Skeletal muscle satellite cell (primary cell): Measurements from ENCODE around the gene FARS2.

Source experiments
- H3K27me3 ChIP-seq: 2 replicates; pipeline ENCODE4 v1.7.0; 2013; ENCODE audit warnings: low read length; ENCODE audit not compliant: control insufficient read depth, insufficient read depth
- H3K36me3 ChIP-seq: 2 replicates; pipeline ENCODE4 v1.7.0; 2013; ENCODE audit warnings: mild to moderate bottlenecking, control low read depth, low read length; ENCODE audit not compliant: insufficient read depth
- H3K4me1 ChIP-seq: 2 replicates; pipeline ENCODE4 v1.7.0; 2013; ENCODE audit warnings: low read length; ENCODE audit not compliant: control insufficient read depth, insufficient read depth
- H3K4me2 ChIP-seq: 2 replicates; pipeline ENCODE4 v1.7.0; 2013; ENCODE audit warnings: mild to moderate bottlenecking, low read length
- H3K4me3 ChIP-seq: 2 replicates; pipeline ENCODE4 v1.7.0; 2013; ENCODE audit warnings: low read length
- H3K9ac ChIP-seq: 2 replicates; pipeline ENCODE4 v1.7.0; 2013; ENCODE audit warnings: mild to moderate bottlenecking, low read depth, low read length, moderate library complexity
- H3K9me3 ChIP-seq: replicated peaks from 2 replicates; pipeline ENCODE4 v1.7.0; 2013; ENCODE audit warnings: mild to moderate bottlenecking, control low read depth, low read length

FARS2 gene

DNA sequence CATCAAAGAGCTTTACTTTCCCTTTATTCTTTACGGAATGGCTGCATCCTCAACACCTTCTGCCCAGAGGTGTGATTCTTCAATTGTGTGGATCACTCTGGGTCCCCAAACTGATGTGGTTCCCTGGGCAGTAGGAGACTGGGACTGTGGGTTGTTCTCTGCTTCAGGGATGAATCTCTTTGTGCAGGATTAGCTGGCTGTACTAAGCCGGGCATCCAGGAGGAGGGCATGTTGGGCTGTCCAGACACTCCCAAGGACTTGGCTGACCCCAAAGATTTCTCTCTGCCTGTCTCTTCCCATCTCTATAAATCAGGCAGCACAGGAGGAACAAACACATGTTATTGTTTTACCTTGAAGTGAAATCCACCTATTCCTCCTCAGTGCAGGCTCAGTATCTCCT lies 15.3 kb downstream of the FARS2 start:
- no peak overlapping the region for H3K4me3 ChIP-seq
- no peak overlapping the region for H3K4me2 ChIP-seq
- H3K36me3 ChIP-seq: no peaks in the 10 kb centered on the region
- H3K27me3 ChIP-seq: no peaks in the 10 kb centered on the region
- no peaks in the 10 kb centered on the region for H3K4me1 ChIP-seq
- H3K9me3 ChIP-seq: no peaks in the 10 kb centered on the region
- H3K9ac ChIP-seq: no peak overlapping the region

GRCh38 chr6:5277589-5277988 lies 16.3 kb downstream of the FARS2 start:
- Histone ChIP-seq H3K4me2 (no peak overlapping the region), H3K36me3 (no peaks in the 10 kb centered on the region), H3K9me3 (no peaks in the 10 kb centered on the region), H3K4me1 (no peaks in the 10 kb centered on the region), H3K9ac (no peak overlapping the region), H3K27me3 (no peaks in the 10 kb centered on the region), H3K4me3 (no peak overlapping the region)

GRCh38 chr6:5278047-5278446 lies 16.7 kb downstream of the FARS2 start:
- no peaks in the 10 kb centered on the region for H3K36me3 ChIP-seq
- no peaks in the 10 kb centered on the region for H3K9me3 ChIP-seq
- no peak overlapping the region for H3K4me3 ChIP-seq
- H3K9ac ChIP-seq: no peak overlapping the region
- no peaks in the 10 kb centered on the region for H3K4me1 ChIP-seq
- H3K4me2 ChIP-seq: no peak overlapping the region
- no peaks in the 10 kb centered on the region for H3K27me3 ChIP-seq

- H3K27me3 ChIP-seq: no peaks in the 10 kb centered on the region
- H3K4me1 ChIP-seq: no peaks in the 10 kb centered on the region
- H3K4me2 ChIP-seq: no peak overlapping the region
- H3K9me3 ChIP-seq: no peaks in the 10 kb centered on the region
- no peak overlapping the region for H3K4me3 ChIP-seq
- H3K36me3 ChIP-seq: no peaks in the 10 kb centered on the region
- H3K9ac ChIP-seq: no peak overlapping the region
Observed at GRCh38 chr6:5278565-5279120, 17.3 kb downstream of the FARS2 start.

- Histone ChIP-seq H3K4me2 (no peak overlapping the region), H3K27me3 (no peaks in the 10 kb centered on the region), H3K9me3 (no peaks in the 10 kb centered on the region), H3K36me3 (no peaks in the 10 kb centered on the region), H3K4me1 (no peaks in the 10 kb centered on the region), H3K9ac (no peak overlapping the region), H3K4me3 (no peak overlapping the region)
Observed at GRCh38 chr6:5279891-5280338, 18.6 kb downstream of the FARS2 start.

- no peaks in the 10 kb centered on the region for H3K36me3 ChIP-seq
- no peak overlapping the region for H3K9ac ChIP-seq
Observed at GRCh38 chr6:5280920-5281319, 19.6 kb downstream of the FARS2 start.

DNA sequence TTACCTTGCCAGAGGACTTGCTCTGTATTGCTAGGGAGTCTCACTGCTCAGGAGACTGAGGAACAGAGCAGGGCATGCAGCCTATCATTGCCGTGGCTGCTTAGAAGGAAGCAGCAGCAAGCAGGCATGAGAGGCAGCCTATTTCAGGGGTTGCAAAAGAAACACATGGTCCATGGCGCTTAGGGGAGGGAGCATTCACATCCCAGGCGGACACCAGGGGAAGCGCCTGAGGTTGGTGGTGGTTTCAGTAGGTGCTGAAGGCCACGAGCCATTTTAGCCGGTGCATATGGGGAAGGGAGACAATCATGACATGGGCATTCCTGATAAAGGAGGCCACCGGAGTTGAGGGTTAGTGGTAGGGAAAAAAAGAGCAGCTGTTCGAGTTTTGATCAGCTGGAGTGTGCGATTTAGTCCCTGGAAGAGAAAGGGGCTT lies 20.9 kb downstream of the FARS2 start:
- Histone ChIP-seq H3K9ac (no peak overlapping the region), H3K4me2 (no peak overlapping the region), H3K4me1 (peaks cover 2% of the 10 kb centered on the region), H3K36me3 (no peaks in the 10 kb centered on the region), H3K27me3 (no peaks in the 10 kb centered on the region), H3K4me3 (no peak overlapping the region), H3K9me3 (no peaks in the 10 kb centered on the region)

More at GRCh38 chr6:5280920-5281319, 19.6 kb downstream of the FARS2 start:
- no peaks in the 10 kb centered on the region for H3K4me1 ChIP-seq
- no peak overlapping the region for H3K4me3 ChIP-seq
- H3K9me3 ChIP-seq: no peaks in the 10 kb centered on the region
- H3K27me3 ChIP-seq: no peaks in the 10 kb centered on the region
- H3K4me2 ChIP-seq: no peak overlapping the region

- no peak overlapping the region for H3K4me3 ChIP-seq
- no peaks in the 10 kb centered on the region for H3K27me3 ChIP-seq
- H3K36me3 ChIP-seq: no peaks in the 10 kb centered on the region
- no peaks in the 10 kb centered on the region for H3K9me3 ChIP-seq
- H3K4me1 ChIP-seq: peaks cover 11% of the 10 kb centered on the region
- H3K9ac ChIP-seq: no peak overlapping the region
- H3K4me2 ChIP-seq: no peak overlapping the region
Observed at GRCh38 chr6:5285081-5285480, 23.8 kb downstream of the FARS2 start.

DNA sequence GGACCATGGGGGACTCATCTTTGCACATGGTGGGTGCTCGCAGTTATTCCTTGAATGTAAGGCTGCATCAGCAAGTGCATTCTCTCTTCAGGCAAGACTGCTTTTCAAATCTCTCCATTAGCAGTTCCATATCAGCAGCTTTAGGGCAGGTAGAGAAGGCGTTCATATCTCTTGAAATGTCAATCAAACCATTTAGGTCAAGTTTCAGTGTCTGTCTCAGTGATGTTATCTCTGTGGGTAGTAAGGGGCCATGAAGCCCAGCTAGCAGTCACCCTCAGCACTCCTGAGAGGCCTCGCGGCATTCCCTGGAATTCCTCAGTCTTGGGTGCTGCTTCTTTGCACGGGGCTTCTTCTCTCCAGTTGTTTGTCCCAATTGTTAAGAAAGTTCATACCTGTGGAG lies 24.2 kb downstream of the FARS2 start:
- peaks cover 11% of the 10 kb centered on the region for H3K4me1 ChIP-seq
- H3K4me2 ChIP-seq: no peak overlapping the region
- H3K27me3 ChIP-seq: no peaks in the 10 kb centered on the region
- no peaks in the 10 kb centered on the region for H3K36me3 ChIP-seq
- no peaks in the 10 kb centered on the region for H3K9me3 ChIP-seq
- no peak overlapping the region for H3K4me3 ChIP-seq
- no peak overlapping the region for H3K9ac ChIP-seq

DNA sequence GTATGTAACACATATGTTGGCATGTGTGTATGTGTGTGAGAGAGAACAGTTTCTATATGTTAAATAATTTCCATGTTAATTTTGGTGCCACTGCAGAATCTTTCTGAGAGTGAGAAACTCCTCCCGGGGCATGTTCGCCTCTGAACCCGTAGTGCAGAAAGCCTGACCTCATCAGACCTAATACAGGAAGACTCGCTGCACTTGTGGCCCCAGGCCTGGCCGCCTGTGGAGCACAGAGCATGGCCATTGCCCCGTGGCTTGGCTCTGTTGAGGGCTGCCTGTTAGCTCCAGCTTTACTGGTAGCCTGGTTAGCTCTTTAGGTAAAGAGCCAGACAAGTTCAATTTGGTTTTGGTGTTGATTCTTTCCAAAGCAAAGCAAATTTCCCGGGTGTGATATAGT lies 25.5 kb downstream of the FARS2 start:
- no peak overlapping the region for H3K4me2 ChIP-seq
- H3K4me3 ChIP-seq: no peak overlapping the region
- H3K36me3 ChIP-seq: no peaks in the 10 kb centered on the region
- H3K27me3 ChIP-seq: no peaks in the 10 kb centered on the region
- H3K9me3 ChIP-seq: no peaks in the 10 kb centered on the region
- H3K9ac ChIP-seq: no peak overlapping the region
- peaks cover 11% of the 10 kb centered on the region for H3K4me1 ChIP-seq

DNA sequence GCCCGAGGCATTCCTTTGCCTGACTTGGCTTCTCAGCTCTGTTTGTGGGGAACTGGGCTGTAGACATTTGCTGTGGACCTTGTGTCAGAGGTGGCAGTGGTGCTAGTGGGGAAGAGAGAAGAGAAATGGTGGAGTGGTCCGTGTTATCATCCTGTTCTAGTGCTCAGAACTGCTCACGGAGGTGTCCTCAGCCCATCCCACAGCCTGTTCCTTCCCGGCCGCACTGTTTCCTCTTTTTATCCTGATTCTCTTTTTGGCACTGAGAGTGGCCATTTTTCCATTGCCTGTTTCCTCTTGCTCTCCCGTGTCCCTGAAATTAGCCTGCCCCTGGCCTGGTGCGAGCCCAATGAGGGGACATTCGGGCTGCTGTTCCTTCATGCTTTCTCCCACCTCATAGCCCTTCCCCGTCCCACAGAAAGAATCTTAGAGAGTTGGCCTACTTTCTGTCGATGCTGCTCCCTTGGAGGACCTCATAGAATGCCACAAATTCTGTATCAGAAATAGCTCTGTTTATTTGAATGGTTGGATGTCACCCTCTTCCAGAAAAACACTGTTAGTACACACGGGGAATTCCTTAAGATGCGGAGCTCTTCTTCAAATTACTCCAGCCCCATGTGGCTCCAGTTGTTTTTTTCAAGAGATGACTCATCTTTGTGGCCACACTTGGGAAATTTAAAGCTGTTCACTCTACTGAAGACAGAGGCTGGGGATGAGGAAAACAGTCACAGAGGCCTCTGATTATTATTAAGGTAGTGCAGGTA lies 26.1 kb downstream of the FARS2 start:
- H3K4me2 ChIP-seq: peak overlapping the region; percentile 73
- no peaks in the 10 kb centered on the region for H3K36me3 ChIP-seq
- peak overlapping the region; percentile 31 for H3K4me3 ChIP-seq
- H3K4me1 ChIP-seq: peaks cover 11% of the 10 kb centered on the region
- no peaks in the 10 kb centered on the region for H3K9me3 ChIP-seq
- peak overlapping the region; percentile 2 for H3K9ac ChIP-seq
- no peaks in the 10 kb centered on the region for H3K27me3 ChIP-seq

DNA sequence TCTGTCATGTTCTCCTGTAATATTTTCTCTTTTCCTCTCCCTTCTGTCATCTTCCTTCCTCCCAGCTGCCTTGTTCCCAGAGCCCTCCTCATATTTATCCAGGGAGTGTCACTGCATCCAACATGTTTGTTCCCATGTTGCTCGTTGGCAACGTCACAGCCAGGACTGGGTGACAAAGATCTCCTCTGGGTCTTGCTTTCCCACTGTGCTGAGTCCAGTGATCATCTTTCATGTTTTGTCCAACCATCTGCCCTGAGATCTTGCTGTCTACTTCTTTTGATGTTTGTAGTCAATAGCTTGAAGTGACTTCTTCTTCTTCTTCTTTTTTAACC lies 26.6 kb downstream of the FARS2 start:
- H3K36me3 ChIP-seq: no peaks in the 10 kb centered on the region
- H3K4me3 ChIP-seq: peak overlapping the region; percentile 1
- H3K9ac ChIP-seq: no peak overlapping the region
- H3K4me1 ChIP-seq: peaks cover 11% of the 10 kb centered on the region
- H3K4me2 ChIP-seq: peak overlapping the region; percentile 73
- no peaks in the 10 kb centered on the region for H3K27me3 ChIP-seq
- no peaks in the 10 kb centered on the region for H3K9me3 ChIP-seq
